GM18505 (cell line): ENCODE results near the gene OSBPL9.

ENCODE experiments used
- ATAC-seq: cut with Tn5 transposase; IDR thresholded peaks from one replicate; pipeline ENCODE4 v1.9.1; 2021; ENCODE audit not compliant: unreplicated experiment
- POLR2A ChIP-seq: IDR thresholded peaks from 4 replicates; pipeline ENCODE4 v1.6.1; 2011; ENCODE audit warnings: borderline replicate concordance; ENCODE audit not compliant: insufficient read depth, insufficient read length; ENCODE audit errors: extremely low read depth

Gene OSBPL9

DNA sequence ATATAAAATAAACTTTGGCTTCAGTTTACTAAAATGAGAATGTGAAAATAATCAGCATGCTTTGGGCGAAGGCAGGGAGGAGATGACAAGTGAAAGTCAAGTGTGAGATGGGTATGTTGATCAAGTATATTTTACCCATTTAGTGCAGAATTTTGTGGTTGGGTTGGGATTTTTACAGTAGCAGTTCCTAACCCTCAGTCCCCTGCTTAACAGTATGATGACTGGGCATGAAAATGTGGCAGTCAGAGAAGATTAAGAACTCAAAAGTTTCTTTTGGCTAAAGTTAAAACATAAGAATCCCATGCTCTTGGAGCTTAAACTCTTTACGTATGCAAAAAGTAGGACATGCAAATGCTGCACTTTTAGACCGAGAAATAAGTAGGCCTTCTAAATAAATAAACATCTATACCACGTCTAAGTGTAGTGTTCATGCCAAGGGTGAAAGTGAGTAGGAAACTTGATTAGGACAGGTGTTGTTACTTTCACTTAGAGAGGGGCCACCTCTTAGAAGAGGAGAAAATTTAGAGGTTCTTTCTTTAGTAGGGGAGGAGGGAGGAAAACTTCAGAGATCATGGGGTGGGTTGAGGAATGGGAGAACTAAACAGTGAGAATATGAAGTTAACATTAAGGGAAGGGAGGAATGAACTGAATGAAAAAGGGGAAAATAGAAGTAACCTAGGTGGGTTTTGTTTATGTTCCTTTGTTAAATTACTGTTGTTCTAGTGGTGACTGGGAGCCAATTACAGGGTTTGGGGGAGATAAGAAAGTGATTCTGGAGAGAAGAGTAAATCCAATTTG is 127.8 kb downstream of the OSBPL9 start:
- no peak for TF ChIP-seq POLR2A
- no peak for ATAC-seq

DNA sequence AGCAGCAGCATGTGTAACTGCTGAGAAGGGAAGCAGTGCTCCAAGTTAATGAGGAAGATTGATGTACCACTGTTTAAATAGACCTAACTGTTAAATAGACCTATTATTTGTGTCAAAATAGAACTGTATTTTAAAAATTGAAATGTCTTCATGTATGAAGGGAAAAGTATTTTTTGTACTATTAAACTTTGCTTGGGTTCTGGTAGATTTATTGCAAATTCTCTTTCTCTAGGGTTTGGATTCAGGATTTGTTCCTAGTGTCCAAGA is 128.3 kb downstream of the OSBPL9 start:
- no peak for TF ChIP-seq POLR2A
- ATAC-seq = no peak

DNA sequence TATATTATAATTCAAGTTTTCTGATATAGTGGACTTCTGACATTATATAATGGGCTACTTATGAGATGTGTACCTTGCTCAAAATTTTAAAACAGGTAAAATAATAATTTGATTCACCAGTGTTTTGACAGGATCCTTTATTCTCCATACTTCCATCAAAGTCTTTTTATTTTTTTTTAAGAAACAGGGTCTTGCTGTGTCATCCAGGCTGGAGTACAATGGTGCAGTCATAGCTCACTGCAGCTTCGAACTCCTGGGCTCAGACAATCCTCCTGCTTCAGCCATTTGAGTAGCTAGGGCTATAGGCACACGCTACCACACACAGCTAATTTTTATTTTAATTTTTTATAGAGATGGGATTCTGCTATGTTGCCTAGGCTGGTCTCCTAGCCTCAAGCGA is 132.3 kb downstream of the OSBPL9 start:
- no peak for TF ChIP-seq POLR2A
- ATAC-seq = no peak

DNA sequence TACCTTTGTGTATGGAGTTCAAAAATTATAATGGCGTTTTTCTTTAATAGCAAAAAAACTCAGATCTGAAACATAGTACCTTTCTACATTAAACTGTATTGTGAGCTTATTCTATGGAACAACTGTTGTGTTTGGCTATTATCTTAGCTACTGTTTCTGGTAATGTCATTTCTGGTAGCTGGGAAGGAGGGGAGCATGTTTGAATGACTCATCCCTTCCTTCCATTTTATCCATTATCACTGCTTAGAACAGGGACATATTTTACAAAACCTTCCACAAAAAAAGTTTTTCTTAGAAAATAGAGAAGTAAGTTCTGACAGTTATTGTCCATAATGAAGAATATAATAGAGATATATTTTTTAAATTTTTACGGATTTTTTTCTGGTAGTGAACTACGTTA is 133.3 kb downstream of the OSBPL9 start:
- no peak for TF ChIP-seq POLR2A

DNA sequence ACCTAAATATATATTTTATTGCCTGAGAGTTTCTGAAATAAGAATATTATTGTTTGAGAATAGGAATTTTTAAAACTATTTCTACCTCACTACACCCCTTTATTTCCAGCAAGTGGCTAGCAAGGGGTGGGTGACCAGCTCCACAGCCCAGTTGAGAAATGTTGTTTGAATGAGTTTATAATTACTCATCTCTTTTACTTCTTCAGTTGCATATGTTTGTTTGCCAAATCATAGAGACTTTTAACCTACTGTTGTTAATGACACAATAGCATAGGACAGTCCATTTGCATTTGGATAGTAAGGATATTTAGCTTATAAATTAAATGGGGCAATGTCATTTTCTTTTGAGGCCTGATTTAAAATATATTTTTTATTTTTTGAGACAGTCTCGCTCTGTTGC is 133.8 kb downstream of the OSBPL9 start:
- ATAC-seq = no peak

More for the DNA sequence above, 133.3 kb downstream of the OSBPL9 start:
- no peak for ATAC-seq

DNA sequence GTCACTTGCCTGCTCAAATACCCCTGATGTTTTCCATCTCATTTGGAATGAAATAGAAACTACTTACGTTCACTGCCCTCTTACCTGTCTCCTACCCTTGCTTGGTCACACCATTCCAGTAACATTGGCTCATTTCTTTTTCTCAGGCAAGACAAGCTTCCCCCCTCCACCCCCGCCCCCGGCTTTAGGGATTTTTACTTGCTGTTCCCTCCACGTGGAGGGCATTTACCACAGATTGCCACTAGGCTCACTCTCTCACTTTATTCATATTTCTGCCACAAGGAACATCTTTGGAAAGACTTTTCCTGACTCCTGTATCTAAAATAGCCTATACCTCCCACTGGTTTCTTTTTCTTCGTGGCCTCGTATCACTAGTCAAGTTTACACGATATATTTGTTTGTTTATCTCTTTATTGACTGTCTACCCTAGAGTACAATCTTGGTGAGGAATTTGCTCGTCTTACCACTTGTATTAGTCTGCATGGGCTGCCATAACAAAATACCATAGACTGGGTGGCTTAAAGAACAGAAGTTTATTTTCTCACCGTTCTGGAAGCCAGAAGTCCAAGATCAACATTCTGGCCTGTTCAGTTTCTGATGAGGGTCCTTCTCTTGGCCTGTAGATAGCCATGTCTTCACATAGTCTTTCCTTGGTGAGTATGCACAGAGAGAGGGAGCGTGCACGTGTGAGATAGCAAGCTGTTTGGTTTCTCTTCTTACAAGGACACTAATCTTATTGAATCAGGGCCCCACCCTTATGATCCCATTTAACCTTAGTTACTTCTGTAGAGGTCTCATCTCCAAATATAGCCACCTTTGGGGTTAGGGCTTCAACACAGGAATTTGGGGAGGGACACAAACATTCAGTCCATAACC is 135.4 kb downstream of the OSBPL9 start:
- ATAC-seq = no peak
- no peak for TF ChIP-seq POLR2A

More for the DNA sequence above, 133.8 kb downstream of the OSBPL9 start:
- TF ChIP-seq POLR2A = no peak

DNA sequence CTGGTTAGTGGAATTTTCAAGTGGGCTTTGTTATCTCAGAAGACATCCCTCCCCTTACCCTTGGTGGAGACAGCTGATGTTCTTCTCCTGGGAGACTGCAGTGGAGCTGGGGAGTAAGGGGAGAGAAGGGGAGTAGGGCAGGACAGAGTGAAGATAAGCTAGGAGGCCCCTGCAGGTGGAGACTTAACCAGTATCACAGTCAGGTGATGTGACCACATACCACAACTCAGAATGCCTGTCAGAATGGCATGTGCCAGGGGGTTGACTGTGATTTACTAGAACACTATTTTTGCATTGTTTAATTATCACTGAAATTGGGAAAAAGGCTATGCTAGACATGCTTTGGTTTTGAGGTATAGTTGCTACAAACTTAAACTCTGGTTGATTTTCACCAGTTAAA is 137.1 kb downstream of the OSBPL9 start:
- no peak for ATAC-seq
- no peak for TF ChIP-seq POLR2A

DNA sequence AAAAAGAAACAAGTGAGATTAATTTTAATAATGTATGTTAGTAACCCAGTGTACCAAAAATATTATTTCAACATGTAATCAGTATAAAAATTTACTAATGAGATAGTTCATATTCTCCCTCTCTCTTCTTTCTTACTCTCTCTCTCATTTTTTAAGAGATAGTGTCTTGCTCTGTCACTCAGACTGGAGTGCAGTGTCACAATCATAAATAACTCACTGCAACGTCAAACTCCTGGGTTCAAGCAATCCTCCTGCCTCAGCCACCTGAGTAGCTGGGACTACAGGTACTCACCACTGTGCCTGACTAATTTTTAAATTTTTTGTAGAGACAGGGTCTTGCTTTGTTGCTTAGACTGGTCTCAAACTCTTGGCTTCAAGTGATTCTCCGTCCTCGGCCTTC is 137.8 kb downstream of the OSBPL9 start:
- no peak for ATAC-seq

DNA sequence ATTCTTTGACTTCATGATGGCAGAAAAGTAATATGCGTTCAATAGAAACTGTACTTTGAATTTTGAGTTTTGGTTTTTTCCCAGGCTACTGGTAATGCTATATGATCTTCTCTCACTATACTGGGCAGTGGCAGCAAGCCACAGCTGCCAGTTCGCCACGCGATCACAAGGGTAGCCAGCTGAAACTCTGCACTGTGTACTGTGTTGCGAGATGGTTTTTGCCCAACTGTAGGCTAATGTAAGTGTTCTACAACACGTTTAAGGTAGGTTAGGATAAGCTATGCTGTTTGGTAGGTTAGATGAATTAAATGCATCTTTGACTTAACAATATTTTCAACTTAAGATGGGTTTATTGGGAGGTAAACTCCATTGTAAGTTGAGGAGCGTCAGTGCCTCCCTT is 138.5 kb downstream of the OSBPL9 start:
- no peak for ATAC-seq
- no peak for TF ChIP-seq POLR2A

More for the DNA sequence above, 137.8 kb downstream of the OSBPL9 start:
- TF ChIP-seq POLR2A = no peak

DNA sequence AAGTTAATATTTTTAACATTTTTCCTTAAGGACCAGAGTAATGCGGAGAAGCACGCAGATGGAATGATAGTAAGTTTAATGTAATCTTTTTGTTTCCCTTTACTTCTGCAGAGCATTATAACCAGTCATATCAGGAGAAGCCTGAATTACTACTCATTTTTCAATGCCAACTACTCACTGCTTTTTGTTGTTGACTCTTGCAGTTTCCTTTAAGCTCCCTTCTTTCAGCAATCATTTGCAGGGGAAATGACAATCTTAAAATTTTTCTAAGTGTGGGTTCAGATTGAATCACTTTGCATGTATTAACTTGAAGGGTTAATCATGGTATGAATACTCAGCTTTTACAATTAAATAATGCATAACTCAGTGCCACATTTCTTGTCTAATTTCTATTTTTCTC is 139.4 kb downstream of the OSBPL9 start:
- no peak for TF ChIP-seq POLR2A
- no peak for ATAC-seq

DNA sequence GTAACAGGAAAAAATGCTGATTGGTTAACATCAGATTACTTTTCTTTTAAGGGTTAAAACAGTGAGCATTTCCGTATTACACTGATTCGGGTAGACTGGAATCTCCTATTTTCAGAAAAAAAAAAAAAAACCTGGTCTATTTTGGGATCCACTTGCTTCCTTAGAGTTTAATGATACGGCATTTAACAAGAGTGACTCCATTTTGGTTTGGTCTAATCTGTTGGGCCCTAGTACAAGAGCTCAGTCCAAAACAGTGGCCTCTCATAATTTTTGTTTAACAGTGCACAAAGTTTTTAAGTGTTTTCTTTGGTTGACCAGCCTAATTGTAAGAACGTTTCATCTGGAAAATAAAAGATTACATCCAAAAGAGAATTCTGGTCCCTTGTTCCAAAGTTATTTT is 141.4 kb downstream of the OSBPL9 start:
- no peak for TF ChIP-seq POLR2A

DNA sequence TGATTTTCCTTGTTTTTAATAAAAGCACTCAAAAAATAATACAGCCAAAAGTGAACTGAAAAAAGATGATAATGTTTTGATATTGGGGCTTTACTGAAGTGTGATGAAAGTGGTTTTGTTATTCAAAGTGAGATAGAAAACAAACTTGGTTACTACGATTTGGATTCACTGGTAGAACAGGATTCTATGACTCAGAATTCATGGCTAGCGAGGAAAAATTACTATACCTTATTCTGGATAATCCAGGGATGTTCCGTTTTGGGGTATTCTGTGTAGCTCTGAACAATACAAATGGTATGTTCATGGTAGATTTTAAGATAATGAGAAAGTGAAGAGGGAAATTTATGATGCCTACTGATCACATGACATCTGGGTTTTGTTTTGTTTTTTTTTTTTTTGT is 144.0 kb downstream of the OSBPL9 start:
- ATAC-seq = no peak
- no peak for TF ChIP-seq POLR2A

More for the DNA sequence above, 141.4 kb downstream of the OSBPL9 start:
- no peak for ATAC-seq

DNA sequence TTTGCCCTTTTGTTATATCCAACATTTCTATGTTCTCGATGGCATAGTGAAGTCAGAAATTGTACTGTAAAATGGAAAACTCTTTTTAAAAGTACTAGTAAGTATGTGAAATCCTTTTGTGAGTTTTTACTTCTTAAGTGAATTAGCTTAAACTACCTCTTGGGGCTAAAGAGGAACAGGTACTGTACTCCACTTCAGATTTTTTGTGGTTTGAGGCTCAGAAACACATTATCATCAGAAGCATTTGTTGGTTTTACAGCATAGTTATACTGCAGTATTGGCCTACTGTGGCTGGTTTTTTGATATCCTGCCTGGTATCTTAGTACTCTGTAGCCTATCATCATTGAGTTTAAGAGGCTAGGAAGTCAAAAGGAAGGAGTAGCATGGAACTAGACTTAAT is 144.5 kb downstream of the OSBPL9 start:
- no peak for ATAC-seq
- no peak for TF ChIP-seq POLR2A

DNA sequence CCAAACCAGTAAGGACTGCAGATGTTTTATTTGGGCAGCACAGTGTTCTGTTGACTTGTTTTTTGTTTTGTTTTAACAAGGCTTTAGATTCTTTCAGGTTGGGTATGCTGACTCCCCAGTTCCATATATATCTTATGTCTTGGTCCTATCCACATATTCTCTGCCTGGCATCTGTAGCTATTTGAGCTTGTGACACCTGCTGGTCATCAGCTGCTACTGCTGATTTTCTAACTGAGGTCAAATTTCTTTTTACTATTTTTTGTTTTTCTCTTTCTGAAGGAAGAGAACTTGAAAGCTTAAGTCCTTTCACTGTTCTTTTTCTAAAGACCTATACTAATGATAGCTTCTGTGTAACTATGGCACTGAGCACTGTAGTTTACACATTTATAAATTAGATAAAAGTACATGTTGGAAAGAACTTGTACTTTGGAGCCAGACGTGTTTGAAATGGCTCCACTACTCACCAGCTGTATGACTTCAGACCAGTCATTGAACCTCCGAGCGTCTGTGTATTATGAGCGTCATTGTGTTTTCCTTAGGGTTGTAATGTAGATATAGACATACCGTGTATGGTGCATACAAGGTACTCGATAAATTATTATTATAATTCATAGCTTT is 152.2 kb downstream of the OSBPL9 start:
- no peak for ATAC-seq
- TF ChIP-seq POLR2A = no peak

DNA sequence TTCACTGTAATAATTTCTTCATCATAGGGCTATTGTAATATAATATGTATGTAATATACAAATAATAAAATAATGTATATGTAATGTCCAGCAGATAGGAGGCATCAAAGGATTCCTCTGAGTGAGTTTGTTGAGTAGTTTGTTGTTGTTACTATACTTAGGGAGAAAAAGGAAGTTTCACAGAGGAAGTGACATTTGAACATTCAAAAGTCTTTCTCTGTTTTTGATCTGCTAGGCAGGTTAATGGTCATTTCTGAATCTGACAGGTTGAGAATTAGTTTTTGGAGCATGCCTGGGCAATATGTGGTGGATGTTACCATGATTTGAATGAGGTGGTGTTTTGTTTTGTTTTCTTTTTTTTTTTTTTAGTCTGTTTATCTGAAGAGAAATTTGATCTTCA is 159.5 kb downstream of the OSBPL9 start:
- ATAC-seq = no peak
- TF ChIP-seq POLR2A = no peak

DNA sequence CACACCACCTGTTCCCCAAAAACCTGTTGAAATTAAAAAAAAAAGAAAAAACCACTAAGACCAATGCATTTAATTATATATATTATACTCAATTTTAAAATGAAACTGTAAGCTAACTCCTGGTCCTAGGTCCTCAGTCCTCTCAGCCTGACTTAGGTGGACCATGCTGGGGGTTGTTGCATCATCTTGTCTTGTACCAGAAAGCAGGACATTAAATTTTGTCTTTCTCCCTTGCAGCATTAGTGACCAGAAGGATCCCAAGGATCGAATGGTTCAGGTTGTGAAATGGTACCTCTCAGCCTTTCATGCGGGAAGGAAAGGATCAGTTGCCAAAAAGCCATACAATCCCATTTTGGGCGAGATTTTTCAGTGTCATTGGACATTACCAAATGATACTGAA is 164.0 kb downstream of the OSBPL9 start:
- no peak for TF ChIP-seq POLR2A
- no peak for ATAC-seq
